ENCODE data around the gene SERPINA9. TPM values are rescaled to one million over a fixed set of nuclear protein-coding genes. Genes with fewer than 3 reads are reported as not detected.

SERPINA9 gene
- total and polyA plus RNA-seq, 2 of the 8 experiments (the other 6 are each of a cell fraction or from before 2014, with no cell fraction given): not detected

- no peak for TF ChIP-seq EZH2 (IDR thresholded peaks at IDR 0.05; ENCODE audit: low read depth, low read length, severe bottlenecking)
- no peak for TF ChIP-seq POLR2AphosphoS5 (IDR thresholded peaks at IDR 0.05; ENCODE audit: low read depth, low read length)
- TF ChIP-seq GABPA (IDR thresholded peaks at IDR 0.05; ENCODE audit: borderline replicate concordance, insufficient read depth, low read length): no peak
- no peak for TF ChIP-seq SP2 (IDR thresholded peaks at IDR 0.05; ENCODE audit: low read length)
- TF ChIP-seq EP300 (IDR thresholded peaks at IDR 0.05; ENCODE audit: borderline replicate concordance in 1 of 2, low read depth in 2 of 2, low read length in 2 of 2): no peak
- TF ChIP-seq CTBP2 (IDR thresholded peaks at IDR 0.05; ENCODE audit: borderline replicate concordance, insufficient read depth, insufficient read length, low read length): no peak
- no peak for TF ChIP-seq MAFK (IDR thresholded peaks at IDR 0.05; ENCODE audit: low read depth, low read length)
These were observed 17.3 kb downstream of the SERPINA9 start (continued) for GRCh38 chr14:94458558-94459205.

All from H1 (cell line).